GM18870 (cell line): ENCODE results near the gene ASCL2.

Experiments
- ATAC-seq: cut with Tn5 transposase; IDR thresholded peaks from one replicate; pipeline ENCODE4 v1.9.1; 2021; ENCODE audit warnings: moderate library complexity; ENCODE audit not compliant: unreplicated experiment

ASCL2 gene

DNA sequence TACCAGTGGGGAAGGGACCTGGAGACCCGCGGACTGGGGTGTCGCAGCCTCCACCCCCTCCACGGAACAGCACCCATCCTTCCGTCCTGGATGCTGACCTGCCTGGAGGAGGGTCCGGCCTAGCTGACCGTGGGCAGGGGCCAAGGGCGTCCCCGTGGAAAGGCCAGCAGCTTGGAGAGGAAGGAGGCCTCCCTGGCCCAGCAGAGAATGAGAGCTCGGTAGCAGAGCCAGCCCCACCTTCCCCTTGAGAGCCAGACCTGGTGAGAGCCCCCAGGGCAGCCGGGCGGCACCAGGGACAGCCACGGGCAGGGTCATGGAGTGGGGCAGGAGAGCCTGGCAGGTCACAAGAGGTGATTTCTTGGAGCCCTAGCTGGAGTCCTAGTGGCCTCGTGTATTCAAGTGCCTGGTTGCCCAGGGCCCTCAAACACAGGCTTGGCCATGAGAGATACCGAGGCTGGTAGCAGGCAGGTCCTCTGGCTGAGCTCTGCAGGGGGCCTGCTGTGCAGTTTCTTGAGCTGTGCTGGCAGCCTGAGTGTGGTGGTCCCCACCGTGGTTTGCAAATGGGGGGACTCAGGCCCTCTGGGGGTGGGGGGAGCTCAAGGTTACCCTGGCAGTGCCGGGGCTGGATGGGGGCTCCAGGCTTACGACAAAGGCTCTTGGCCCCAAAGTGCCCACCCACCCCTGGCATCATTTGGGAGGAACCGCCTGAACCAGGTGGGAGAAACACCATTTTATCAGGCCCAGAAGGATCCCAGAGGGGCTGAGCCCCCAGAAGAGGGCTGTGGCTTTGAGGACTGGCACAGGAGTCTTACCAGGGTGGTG lies 39.1 kb upstream of the ASCL2 start:
- no peak for ATAC-seq

DNA sequence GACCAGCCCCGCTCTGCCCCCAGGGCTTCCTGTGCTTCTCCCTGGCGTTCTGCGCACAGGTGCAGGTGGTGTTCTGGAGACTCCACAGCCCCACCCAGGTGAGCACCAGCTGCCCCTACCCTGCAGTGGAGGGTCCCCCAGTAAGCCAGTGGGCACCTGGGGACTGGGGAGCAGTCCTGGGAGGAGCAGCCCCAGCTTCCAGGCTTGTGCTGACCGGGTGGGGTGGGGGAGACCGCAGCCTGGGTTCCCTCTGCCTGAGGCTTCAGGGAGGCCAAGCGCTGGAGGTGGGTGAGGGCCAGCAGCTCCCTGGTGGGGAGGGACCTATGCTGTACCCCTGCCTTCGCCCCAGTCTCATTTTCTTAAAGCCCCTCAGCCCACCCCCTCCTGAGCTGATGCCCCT lies 38.3 kb upstream of the ASCL2 start:
- ATAC-seq: no peak

DNA sequence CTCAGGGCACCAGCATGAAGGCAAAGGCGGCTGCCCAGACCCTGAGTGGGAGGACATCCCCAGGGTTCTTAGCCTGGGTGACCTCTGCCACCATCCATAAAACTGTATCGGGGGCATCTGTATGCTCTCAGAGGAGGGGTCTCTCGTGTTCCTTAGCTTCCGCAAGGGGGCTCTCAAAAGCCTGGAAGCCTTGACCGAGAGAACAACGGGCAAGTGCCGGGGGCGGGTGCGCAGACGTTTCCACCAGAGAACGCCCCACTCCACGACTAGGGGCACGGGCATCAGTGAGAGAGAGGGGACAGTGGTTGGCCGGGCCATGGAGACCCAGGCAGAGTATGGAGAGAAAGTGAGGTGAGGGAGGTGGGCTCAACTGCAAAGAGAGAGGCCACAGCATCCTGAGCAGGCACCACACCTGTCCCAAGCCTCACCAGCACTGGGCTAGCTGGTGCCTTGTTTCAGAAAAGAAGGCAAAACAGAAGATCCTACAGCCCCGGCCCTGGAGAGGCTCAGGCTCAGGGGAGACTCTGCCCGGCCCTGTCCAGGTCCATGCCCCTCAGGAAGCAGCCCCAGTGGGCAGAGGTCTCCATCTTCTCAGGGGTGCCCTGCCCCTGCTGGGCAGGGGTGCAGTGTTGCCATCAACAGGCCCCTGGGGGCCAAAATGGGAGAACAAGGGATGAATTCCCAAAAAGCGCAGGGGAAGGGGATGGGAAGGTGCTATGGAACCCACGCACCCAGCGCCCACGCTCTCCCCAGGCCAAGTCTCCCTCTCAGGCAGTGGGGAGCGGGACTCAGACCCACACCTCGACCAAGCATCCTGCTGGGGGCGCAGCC lies 37.3 kb upstream of the ASCL2 start:
- no peak for ATAC-seq

DNA sequence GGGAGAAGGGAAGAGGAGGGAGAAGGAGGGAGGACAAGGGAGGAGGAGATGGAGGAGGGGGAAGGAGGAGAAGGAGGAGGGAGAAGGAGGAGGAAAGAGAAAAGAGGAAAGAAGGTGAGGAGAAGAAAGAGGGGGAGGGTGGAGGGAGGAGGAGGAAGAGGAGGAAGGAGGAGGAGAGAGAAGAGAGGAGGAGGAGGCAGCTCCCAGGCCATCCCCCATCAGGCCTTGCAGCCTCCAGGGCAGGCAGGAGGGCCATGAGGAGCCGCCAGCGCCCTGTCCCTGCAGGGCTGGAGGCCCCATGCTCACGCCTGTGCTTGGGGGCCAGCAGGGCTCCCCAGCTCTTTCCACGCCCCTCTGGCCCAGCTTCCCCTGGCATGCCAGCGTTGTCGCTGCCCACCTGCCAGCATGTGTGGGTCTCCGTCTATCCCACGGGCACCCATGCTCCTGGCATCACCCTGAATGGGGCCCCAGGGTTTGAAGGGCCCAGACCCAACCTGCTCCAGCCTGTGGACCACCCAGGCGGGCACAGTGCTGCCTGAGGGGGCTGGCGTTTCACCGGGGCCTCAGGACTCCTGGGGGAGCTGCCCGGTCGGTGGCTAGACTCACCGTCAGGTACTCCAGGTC lies 36.6 kb upstream of the ASCL2 start:
- no peak for ATAC-seq

DNA sequence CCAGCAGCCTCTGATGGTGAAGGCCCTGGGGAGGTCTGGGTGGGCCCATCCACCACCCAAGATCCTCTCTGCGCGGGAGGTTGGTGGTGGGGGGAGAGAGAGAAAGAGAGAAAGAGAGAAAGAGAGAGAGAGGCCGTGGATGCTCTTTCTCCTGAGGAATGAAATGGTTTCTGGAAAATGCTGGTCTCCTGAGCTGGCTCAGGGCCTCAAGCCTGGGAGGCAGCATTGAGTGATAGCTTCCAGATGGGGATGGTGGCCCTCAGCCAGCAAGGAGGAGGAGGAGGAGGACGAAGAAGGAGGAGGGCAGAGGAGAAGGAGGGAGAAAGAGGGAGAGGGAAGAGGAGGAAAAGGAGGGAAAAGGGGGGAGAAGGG lies 36.0 kb upstream of the ASCL2 start:
- ATAC-seq: no peak

DNA sequence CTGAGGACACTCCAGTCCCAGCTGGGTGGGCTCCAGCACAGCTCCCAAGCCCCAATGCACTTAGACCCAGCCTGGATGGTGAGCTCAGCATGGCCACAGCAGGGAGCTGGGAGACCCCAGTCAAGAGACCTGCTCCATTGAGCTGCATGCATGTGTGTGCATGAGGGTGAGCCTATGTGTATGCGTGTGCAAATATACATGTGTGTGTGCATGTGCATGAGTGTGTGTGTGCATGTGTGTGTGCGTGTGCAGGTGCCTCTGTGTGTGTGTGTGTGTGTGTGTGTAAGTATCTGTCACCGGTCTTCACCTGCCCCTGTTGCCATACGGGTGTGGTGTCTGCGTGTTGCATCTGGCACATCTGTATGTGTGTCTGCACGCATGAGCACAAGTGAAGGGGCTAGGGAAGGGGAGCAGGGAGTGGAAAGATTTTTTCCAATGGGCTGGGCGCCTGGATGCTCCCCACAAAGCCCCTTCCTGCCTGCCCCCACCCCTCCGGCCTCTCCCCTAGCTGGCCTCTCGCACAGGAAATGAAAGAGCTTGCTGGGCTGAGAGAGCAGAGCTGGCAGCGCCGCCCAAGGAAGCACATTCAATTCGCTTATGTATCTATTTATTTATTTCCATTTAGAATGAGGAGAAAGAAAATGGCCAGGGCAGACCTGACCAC lies 35.5 kb upstream of the ASCL2 start:
- no peak for ATAC-seq

DNA sequence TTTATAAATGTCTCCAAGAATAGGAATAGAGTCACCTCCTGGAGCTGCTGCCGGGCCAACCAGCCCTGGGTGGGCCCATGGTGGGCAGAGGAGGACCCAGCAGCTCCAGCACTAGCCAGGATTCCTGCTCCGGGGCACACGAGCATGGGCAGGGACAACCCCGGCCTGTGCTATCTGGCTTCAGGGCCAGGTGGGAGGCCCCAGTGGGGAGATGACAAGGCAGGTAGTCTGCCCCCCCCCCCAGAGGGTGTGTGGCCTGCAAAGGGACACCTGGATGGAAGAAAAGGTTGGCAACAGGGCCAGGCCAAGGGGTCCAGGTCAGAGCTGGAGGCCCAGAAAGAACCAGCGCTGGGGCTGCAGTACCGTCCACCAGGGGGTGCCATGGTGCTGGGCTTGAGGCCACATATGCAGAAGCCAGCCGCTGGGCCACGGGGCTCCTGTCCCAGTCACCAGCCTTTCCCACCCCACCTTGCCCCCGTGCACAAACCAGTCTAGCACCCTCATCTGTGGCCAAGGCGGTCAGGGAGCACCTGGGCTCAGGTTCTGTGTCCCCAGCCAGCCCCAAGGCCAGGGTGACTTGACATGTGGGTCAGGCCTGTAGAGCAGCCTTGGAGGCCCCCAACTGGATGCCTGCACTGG lies 34.9 kb upstream of the ASCL2 start:
- no peak for ATAC-seq

DNA sequence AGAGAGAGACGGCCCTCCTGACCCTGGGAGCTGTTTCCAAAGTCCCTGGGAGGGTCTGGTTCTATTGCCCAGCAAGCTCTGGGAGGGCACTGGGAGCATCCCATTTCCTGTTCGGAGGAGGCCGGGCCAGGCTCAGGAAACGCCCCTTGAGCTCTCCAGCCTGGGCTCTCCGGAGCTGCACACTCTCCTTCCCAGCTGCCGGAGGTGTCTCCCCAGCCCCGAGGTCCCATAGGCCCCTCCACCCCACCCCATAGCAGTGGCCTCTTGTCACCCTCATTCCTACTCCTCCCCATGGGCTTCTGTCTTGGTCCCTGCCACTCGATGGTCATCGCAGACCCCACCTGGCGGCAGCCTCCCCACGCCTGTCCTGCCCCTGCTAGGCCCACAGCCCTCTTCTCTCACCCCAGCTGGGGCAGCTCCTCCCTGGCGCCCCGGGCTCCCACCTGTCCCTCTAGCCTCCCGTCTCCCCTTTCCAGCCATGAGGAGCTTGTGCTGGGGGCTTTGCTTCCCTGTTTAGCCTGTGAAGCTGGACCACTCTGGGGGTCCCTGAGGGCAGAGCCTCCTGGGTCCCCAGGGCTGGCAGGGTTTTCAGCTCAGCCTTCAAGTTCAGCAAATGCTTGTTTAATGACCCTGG lies 34.2 kb upstream of the ASCL2 start:
- no peak for ATAC-seq

DNA sequence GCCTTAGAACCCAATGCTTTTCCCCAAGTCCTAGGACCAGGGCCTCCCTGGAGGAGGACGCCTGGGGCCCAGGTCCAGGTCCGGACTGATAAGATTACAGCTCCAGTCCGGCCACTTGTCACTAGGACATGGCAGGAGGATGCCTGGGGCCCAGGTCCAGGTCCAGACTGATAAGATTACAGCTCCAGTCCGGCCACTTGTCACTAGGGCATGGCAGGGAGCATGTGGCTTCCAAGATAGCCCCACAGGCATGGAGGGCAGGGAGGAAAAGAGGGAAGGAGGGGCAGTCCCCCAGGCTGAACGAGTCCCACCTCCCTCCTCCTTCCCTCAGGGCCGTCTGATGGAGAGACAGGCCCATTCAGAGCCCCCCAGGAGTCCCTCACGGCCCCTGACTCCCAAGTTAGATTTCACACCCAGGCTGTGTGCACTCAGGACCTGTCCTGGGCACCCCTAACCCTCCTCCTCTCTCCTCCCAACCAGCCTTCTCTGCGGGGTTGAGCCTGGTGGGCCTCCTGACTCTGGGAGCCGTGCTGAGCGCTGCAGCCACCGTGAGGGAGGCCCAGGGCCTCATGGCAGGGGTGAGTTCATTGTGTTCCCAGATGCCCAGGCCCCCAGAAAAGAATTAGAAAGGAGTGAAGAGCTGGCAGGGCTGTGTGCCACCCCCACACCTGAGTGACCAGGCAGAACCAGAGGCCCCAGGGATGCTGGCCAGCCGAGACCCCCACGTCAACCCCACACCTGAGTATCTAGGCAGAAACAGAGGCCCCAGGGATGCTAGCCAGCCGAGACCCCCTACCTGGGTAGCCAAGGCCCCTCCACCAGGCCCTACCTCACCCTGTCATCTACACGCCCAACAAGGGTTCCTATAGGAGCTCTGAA lies 33.5 kb upstream of the ASCL2 start:
- no peak for ATAC-seq

DNA sequence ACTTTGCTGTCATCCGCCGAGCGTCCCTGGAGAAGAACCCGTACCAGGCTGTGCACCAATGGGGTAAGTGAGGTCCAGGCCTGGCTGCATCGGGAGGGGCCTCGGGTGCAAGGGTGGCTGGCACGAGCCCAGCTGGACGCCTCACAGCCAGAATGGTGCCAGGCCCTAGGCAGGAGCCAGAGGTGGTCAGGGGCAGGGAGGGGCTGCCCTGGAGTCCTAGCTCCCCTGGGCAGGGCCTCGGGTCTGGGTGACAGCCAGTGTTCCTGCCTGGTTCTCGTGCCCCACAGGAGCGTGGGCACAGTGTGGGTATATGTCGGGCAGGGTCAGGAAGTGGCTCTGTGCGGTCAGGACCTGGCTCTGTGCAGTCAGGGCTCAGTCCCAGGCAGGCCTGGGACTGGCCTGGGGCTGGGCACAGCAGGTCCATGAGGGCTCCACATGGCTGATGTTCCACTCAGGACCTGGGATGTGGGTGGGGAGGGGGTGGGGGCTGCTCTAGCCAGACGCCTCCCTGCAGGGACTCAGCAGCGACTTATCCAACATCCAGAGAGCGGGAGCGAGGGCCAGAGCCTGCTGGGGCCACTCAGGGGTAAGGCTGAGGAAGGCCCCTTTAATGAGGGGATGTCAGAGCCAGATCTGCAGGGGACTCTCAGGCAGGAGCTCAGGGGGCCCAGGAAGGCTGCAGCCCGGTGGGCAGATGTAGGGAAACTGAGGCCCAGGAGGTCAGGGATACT lies 32.7 kb upstream of the ASCL2 start:
- no peak for ATAC-seq

DNA sequence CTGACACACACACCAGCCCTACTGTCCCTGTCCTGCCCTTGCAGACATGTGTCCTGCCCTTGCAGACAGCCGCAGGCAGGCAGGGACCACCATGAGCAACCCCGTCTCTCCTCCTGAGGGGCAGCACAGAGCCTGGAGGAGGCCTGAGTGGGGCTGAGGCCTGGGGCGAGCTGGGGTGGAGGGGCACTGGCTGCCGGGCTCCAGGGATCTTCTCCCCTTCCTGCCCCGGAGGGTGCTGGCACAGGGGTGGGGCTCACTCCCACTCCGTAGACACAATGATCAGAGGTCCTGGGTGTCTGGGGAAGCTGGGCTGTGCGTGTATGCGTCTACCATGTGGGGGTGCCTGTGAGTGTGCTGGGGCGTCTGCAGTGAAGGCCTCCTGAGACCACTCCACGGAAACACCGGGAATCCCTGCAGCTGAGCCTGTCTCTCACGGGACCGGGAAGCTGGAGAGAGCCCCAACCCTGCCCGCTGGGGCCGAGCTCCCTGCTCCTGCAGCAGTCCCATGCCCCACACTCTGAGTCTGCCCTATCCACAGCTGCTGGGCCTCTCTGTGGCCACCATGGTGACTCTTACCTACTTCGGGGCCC lies 32.0 kb upstream of the ASCL2 start:
- no peak for ATAC-seq

DNA sequence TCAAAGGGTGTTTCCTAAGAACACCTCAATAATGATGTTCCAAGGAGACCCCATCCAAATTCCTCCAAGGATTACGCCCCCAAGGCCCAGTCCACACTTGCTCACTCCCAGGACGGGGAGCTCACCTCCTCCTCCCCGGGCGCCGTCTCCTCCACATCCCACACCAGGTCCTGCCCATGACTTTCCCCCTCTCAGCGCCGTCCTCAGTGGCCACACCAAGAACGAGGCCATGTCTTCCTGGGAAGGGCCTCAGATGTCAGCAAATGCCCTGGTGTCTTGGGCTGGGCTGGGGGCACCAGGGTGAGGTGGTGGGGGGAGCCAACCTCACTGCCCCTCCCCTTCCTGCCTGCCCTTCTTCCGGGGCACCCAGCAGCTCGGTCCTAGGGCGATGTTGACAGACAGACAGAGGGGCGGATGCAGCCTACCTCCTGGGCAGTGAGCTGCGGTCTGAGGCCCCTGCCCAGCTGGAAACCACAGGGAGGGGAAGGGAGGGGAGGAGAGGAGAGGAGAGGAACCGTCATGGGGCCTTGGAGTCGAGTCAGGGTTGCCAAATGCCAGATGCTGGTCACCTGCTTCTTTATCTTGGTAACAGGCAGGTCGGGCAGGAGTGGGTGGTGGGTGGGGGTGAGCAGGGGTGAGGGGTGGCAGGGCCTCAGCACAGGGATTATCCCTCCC lies 31.4 kb upstream of the ASCL2 start, which contains the start of the genes C11orf21 and TSPAN32:
Gene C11orf21 (minus strand): TSS at position 288 of the 675 bp plus-strand sequence. CDS start 110 bp downstream, at position 178.
Gene TSPAN32 (plus strand): TSS at position 383 of the 675 bp plus-strand sequence. CDS start 137 bp downstream, at position 520.
- no peak for ATAC-seq

DNA sequence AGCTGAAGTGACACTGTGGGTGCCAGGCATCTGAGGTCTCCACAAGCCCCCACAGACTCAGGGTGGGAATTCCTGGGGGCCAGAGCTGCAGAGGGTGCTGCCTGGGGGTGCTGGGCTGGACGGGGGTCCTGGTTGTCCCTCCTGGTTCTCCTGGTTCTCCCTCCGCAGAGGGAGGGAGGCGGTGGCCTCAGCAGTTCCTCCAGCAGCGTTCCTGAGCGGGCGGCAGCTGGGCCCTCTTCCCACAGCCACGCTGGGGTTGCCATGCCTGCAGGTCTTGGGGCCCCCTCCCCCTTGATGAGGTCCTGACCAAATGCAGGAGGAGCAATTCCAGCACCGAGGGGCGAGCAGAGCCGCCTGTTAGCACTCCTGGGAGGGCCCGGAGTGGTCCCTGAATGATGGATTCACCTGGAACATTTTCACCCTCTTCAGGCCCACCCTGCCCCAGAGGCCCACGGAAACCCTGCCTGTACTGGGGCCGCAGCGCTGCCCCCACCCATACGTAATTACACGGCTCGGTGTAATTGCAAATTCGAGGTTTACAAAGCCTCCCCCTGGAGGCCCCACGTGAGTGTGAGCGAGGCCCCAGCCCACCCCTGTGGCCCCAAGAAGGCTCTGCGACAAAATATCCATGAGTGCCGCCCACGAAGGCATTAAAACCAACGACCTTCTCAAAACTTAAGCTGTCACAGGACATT lies 30.7 kb upstream of the ASCL2 start:
- ATAC-seq: no peak

DNA sequence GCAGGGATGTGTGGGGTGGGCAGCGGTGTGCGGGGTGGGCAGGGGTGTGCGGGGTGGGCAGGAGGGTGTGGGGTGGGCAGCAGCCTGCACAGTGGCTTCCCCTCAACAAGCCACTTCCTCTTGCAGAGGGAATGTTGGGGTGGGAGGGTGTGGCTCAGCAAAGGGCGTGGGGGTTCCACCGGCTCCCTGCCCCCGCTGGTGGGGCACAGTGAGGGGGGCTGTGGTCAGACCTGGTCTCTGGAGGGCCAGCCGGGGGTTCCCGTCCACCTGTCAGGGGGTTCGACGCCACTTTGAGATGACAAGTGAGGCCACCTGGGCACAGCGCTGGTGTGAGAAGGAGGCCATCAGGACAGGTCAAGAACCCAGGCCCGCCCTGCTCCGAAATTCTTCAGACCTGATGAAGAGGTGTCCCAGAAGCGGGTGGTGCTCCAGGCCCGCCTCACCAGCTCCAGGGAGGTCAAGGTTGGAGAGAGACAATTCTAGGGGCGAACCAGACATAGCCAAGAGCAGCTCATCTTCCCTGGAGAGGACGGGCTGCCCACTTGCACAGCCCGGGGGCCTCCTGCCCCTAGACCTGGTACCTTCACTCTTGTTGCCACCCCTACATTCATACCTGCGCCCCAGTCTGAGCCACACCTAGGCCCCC lies 30.0 kb upstream of the ASCL2 start:
- ATAC-seq: no peak

DNA sequence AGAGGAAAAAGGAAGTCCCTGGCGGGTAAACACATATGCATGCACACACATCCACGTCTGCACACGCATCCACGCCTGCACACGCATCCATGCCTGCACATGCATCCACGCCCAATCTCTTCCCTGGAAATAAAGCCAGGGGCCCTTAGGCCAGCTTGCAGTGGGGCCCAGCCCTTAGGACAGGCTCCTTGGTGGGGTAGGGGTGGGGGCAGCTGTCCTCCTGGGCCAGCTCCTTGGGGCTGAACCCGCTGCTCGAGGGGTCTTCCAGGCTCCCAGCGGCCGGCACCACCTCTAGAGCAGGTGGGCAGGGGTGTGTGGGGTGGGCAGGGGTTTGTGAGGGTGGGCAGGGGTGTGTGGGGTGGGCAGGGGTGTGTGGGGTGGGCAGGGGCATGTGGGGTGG lies 29.4 kb upstream of the ASCL2 start:
- no peak for ATAC-seq
